Right lobe of liver (tissue), 6 donors: Measurements from ENCODE around the gene PABPN1. TPM values are rescaled to one million over a fixed set of nuclear protein-coding genes. Genes with fewer than 3 reads are reported as not detected.

ENCODE experiments used
- ATAC-seq, 4 donors: fragments of 200-7000 bp; cut with Tn5 transposase; one replicate each; pipeline ENCODE4 v1.9.1; 2020; ENCODE audit warnings: mild to moderate bottlenecking in 4 of 4, moderate library complexity in 4 of 4
- DNase-seq, 3 donors: peaks; one replicate each; pipeline ENCODE4 v3.0.0-alpha.2; 2020
- H3K27ac ChIP-seq, 3 donors: fragments of 200-600 bp; one replicate each; pipeline ENCODE4 v1.8.0; 2022
- H3K27me3 ChIP-seq, 2 donors: fragments of 200-600 bp; one replicate each; pipeline ENCODE4 v1.8.0; 2022
- H3K36me3 ChIP-seq, 4 donors: fragments of 200-600 bp; sonication (generic) in 1 of 4; one replicate each; pipeline versions ENCODE4 v1.5.1 to v1.8.0; 2017 to 2022; ENCODE audit warnings: control low read depth in 1 of 4
- H3K4me1 ChIP-seq, 4 donors: fragments of 200-600 bp; sonication (generic) in 1 of 4; one replicate each; pipeline versions ENCODE4 v1.5.1 to v1.8.0; 2017 to 2022; ENCODE audit warnings: control low read depth in 1 of 4
- H3K4me3 ChIP-seq, 3 donors: fragments of 200-600 bp; one replicate each; pipeline ENCODE4 v1.8.0; 2022
- H3K9me3 ChIP-seq, 4 donors: fragments of 200-600 bp; sonication (generic) in 1 of 4; one replicate each; pipeline versions ENCODE4 v1.5.1 to v1.8.0; 2017 to 2022; ENCODE audit warnings: control low read depth in 1 of 4
- POLR2A ChIP-seq: fragments of 450-650 bp; IDR thresholded peaks from one replicate; pipeline ENCODE4 v1.6.1; 2017; ENCODE audit warnings: antibody characterized with exemption, mild to moderate bottlenecking
- WGBS: methylation state at CpG from one replicate; pipeline ENCODE4 v1.1.6; 2018; ENCODE audit warnings: low coverage, low lambda C conversion rate; ENCODE audit not compliant: insufficient coverage; ENCODE audit errors: missing lambda C conversion rate; 5-methylcytosine and 5-hydroxymethylcytosine counted together
- intact Hi-C, 2 donors: fragments of 100-400 bp; cut with DNase I; formaldehyde crosslinking; loops; one replicate each; pipeline versions ENCODE4 v1.11.2 to v1.14.1; 2022
- total RNA-seq, 6 experiments: library from RNA; depleted of rRNA in 2 of 6; stranded (reverse); fragments of >200 nt in 2 of 6; fragmentation: NEBNext Ultra II Directional in 3 of 6; extraction: Animal tissue kit (Norgen Biotek cat#: 25700) in 3 of 6; gene quantifications; one replicate each; pipeline versions ENCODE4 v1.1.0 to v1.2.4, GENCODE V29; 2016 to 2023
- TF ChIP-seq, protein P1 (sequence below), 4 donors: fragments of 200-600 bp in 3 of 4; fragments of 450-650 bp in 1 of 4; IDR thresholded peaks; one replicate each; pipeline versions ENCODE4 v1.5.1 to v1.8.0; 2016 to 2022; ENCODE audit warnings: antibody characterized with exemption in 4 of 4, mild to moderate bottlenecking in 2 of 4
- donor health status: DM: no; HTN: yes; CAD: no.
- donor health status: DM: no; HTN: no; CAD: no.
- donor health status: DM: no; HTN: no; CAD: no.
- donor health status: DM: no; HTN: yes; CAD: no.
- donor health status: DM: no; HTN: yes; CAD: no.

PABPN1 gene
- total RNA-seq, 6 experiments from 2014 or later: 23.6 to 95.3 (median 64.6) TPM

DNA sequence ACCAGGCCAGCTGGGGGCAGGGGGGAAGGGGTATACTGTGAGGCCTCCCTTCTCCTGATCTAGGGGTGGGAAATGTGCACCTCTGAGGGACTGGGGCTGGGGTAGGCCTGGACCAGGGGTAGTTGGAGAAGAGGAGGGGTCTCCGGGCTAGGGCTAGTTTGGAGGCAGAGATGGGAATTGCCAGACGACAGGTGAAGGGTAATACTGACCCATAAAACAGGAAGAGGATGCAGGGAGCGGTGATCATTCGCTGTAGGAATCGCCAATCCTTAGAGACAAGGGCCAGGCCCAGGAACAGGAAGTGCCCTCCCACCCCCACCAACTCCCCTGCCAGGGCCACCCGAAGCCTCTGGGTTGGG is 27.0 kb downstream of the PABPN1 start:
- 85% methylated on average over 4 of the region's 6 CpGs for WGBS
- intact Hi-C loops: no loop called here
- no peaks in the 10 kb centered on the region for H3K36me3 ChIP-seq
- no peak for ATAC-seq
- H3K27ac ChIP-seq: no peak overlapping the region
- DNase-seq: peak in 1 of 3 donors; percentile 32
- H3K9me3 ChIP-seq: no peaks in the 10 kb centered on the region
- no peak overlapping the region for H3K4me3 ChIP-seq
- TF ChIP-seq, protein P1, sequence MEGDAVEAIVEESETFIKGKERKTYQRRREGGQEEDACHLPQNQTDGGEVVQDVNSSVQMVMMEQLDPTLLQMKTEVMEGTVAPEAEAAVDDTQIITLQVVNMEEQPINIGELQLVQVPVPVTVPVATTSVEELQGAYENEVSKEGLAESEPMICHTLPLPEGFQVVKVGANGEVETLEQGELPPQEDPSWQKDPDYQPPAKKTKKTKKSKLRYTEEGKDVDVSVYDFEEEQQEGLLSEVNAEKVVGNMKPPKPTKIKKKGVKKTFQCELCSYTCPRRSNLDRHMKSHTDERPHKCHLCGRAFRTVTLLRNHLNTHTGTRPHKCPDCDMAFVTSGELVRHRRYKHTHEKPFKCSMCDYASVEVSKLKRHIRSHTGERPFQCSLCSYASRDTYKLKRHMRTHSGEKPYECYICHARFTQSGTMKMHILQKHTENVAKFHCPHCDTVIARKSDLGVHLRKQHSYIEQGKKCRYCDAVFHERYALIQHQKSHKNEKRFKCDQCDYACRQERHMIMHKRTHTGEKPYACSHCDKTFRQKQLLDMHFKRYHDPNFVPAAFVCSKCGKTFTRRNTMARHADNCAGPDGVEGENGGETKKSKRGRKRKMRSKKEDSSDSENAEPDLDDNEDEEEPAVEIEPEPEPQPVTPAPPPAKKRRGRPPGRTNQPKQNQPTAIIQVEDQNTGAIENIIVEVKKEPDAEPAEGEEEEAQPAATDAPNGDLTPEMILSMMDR (IDR thresholded peaks at IDR 0.05): no peak
- no peak for TF ChIP-seq POLR2A
- H3K27me3 ChIP-seq: peaks cover 0 to 7% of the 10 kb centered on the region in 2 donors
- H3K4me1 ChIP-seq: peaks cover 0 to 6% (median 0%) of the 10 kb centered on the region in 4 donors

- Histone ChIP-seq H3K27me3 (peaks cover 0 to 7% of the 10 kb centered on the region in 2 donors), H3K4me3 (no peak overlapping the region), H3K4me1 (peaks cover 0 to 6% (median 0%) of the 10 kb centered on the region in 4 donors), H3K9me3 (no peaks in the 10 kb centered on the region), H3K27ac (no peak overlapping the region), H3K36me3 (no peaks in the 10 kb centered on the region)
- TF ChIP-seq, protein P1 (IDR thresholded peaks at IDR 0.05): no peak
- no peak for TF ChIP-seq POLR2A
- DNase-seq: peak in 1 of 3 donors; percentile 28
- WGBS: 40% methylated on average over 1 of the region's 8 CpGs
- no peak for ATAC-seq
- intact Hi-C loops: no loop called here
Measured at GRCh38 chr14:23349156-23349845, 28.0 kb downstream of the PABPN1 start.

DNA sequence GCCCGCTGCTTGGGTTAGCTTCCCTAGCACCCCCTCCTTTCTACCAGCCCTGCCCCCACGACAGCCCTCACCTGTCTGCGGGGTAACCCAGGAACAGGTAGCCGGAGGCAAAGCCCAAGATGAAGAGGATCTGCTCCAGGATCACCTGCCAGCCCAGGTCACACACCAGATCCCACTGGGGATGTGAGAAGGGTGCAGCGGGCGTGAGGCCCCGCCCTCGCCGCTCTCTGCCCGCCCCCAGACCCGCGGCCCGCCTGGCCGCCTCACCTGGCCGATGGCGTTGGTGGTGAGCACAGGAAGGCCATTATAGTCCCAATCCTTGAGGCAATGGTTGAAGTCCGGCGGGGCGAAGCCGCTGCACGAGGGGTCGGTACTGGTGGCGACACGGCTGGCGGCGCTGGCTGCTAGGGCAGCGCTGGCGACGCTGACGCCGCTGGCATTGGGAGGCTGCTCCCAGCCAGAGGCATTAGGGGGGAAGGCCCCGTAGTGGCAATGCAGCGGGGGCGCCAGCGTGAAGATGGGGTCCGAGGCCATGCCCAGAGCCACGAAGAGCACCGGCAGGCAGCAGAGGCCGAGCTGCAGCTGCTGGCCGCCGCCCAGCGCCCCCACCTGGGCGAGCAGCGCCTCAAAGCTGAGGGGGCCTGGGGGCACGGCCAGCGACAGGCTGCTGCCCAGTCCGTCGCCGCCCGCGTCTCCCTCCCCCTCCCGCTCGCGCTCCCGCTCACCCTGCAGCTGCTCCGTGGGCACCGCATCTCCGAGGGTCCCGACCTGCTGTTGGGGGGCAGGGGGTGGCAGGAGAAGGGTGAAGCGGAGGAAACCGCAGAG is 30.6 kb downstream of the PABPN1 start:
- ATAC-seq (peak in 3 of 4 donors; percentile 4 to 14 (median 13)), DNase-seq (peak in 1 of 3 donors; percentile 47)
- Histone ChIP-seq H3K4me3 (peak overlapping the region; percentile 37 to 55 (median 43)), H3K9me3 (no peaks in the 10 kb centered on the region), H3K27ac (no peak overlapping the region), H3K27me3 (peaks cover 0 to 7% of the 10 kb centered on the region in 2 donors), H3K4me1 (peaks cover 0 to 6% (median 0%) of the 10 kb centered on the region in 4 donors), H3K36me3 (no peaks in the 10 kb centered on the region)
- TF ChIP-seq, protein P1 (IDR thresholded peaks at IDR 0.05): no peak
- TF ChIP-seq POLR2A: no peak
- intact Hi-C loops: no loop called here
- 10% methylated on average over 15 of the region's 61 CpGs for WGBS

DNA sequence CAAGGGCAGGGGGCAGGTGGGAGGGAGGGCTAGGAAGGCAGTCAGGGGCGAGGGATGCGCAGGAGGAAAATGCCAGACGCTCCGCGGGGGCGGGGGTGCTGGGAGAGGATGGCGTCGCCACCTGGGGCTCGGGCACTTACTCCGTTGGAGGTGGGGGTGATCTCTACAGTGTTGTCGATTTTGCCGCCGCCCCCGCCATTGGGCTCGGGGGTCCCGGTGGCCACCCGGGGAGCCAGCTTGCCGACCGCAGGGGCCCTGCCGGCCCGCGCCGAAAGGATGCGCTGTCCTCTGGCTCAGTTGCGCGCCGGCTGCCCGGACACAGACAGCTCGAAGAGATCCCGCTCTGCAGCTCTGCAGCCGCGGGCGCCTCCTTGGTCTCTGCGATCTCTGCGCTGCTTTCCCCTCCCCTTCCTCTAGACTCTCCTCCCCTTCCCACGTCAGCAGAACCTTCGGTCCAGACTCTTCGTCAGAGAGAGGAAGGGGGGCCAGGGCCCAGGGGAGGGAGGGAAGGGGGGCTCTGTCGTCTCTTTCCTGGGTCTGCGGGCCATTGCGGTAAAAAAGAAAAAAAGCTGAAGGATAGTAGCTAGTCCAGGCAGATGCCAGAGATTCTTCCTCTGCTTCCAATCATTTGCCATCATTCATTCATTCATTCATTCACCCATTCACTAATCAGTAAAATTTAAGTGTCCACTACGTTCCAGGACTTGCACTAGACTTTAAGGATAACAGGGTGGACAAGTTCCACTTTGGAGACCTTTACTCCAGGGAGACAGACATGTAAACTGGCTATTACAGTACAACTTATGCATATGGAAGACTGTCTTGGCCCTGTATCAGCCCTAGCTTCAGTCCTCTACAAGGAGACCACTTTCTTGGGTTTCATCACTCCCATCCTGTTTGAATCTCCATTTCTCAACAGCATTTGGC is 31.5 kb downstream of the PABPN1 start, which contains the start of gene SLC22A17:
TSS of gene SLC22A17 (minus strand) at position 382 of the 927 bp plus-strand sequence.
- Histone ChIP-seq H3K27ac (no peak within 1 kb of the TSS), H3K27me3 (peaks cover 0 to 7% of the 10 kb centered on the region in 2 donors), H3K36me3 (no peaks in the 10 kb centered on the region), H3K9me3 (no peaks in the 10 kb centered on the region), H3K4me1 (peaks cover 0 to 6% (median 0%) of the 10 kb centered on the region in 4 donors), H3K4me3 (peak within 1 kb of the TSS; percentile 37 to 55 (median 43))
- peak; percentile 80 to 91 (median 83) for ATAC-seq
- intact Hi-C loops: no loop called here
- 2% methylated on average over 18 of the region's 42 CpGs for WGBS
- TF ChIP-seq POLR2A: peak; percentile 22
- TF ChIP-seq, protein P1 (IDR thresholded peaks at IDR 0.05): peak in 1 of 4 donors; percentile 10
- DNase-seq: peak; percentile 52 to 60 (median 59)
